ENCODE results near the gene RAET1G.

The RAET1G gene

GRCh38 chr6:149888093-149888492 is 34.8 kb downstream of the RAET1G start:
- in situ Hi-C loops (cut with MboI; ENCODE audit: low pct_unique_long_range_greater_than_20kb, low sequenced_read_pairs, unreplicated experiment) = no loop called here
- TF ChIP-seq CTCF (IDR thresholded peaks at IDR 0.05; ENCODE audit: extremely low read depth, insufficient read depth, missing control alignments) = no peak
- DNase-seq (ENCODE audit: low spot score) = no peak

- no peak for TF ChIP-seq CTCF (IDR thresholded peaks at IDR 0.05; ENCODE audit: extremely low read depth, insufficient read depth, missing control alignments)
- no peak for DNase-seq (ENCODE audit: low spot score)
- in situ Hi-C loops (cut with MboI; ENCODE audit: low pct_unique_long_range_greater_than_20kb, low sequenced_read_pairs, unreplicated experiment) = no loop called here
Measured at GRCh38 chr6:149887343-149887742, 35.6 kb downstream of the RAET1G start.

- DNase-seq (ENCODE audit: low spot score) = no peak
- TF ChIP-seq CTCF (IDR thresholded peaks at IDR 0.05; ENCODE audit: extremely low read depth, insufficient read depth, missing control alignments) = no peak
- in situ Hi-C loops (cut with MboI; ENCODE audit: low pct_unique_long_range_greater_than_20kb, low sequenced_read_pairs, unreplicated experiment) = no loop called here
Measured at GRCh38 chr6:149885888-149886287, 37.0 kb downstream of the RAET1G start.

GRCh38 chr6:149884617-149885016 is 38.3 kb downstream of the RAET1G start:
- in situ Hi-C loops (cut with MboI; ENCODE audit: low pct_unique_long_range_greater_than_20kb, low sequenced_read_pairs, unreplicated experiment) = no loop called here
- DNase-seq (ENCODE audit: low spot score) = no peak
- TF ChIP-seq CTCF (IDR thresholded peaks at IDR 0.05; ENCODE audit: extremely low read depth, insufficient read depth, missing control alignments) = no peak

- no peak for DNase-seq (ENCODE audit: low spot score)
- no peak for TF ChIP-seq CTCF (IDR thresholded peaks at IDR 0.05; ENCODE audit: extremely low read depth, insufficient read depth, missing control alignments)
- in situ Hi-C loops (cut with MboI; ENCODE audit: low pct_unique_long_range_greater_than_20kb, low sequenced_read_pairs, unreplicated experiment) = no loop called here
Measured at GRCh38 chr6:149884215-149884614, 38.7 kb downstream of the RAET1G start.

- in situ Hi-C loops (cut with MboI; ENCODE audit: low pct_unique_long_range_greater_than_20kb, low sequenced_read_pairs, unreplicated experiment) = no loop called here
- TF ChIP-seq CTCF (IDR thresholded peaks at IDR 0.05; ENCODE audit: extremely low read depth, insufficient read depth, missing control alignments) = no peak
- DNase-seq (ENCODE audit: low spot score) = no peak
Measured at GRCh38 chr6:149881860-149882259, 41.1 kb downstream of the RAET1G start.
